ENCODE measurements around the gene HS6ST3.

GRCh38 chr13:96646101-96646500 lies 556.2 kb downstream of the HS6ST3 start:
- TF ChIP-seq EZH2 (IDR thresholded peaks at IDR 0.05; ENCODE audit: insufficient read depth, poor library complexity, severe bottlenecking), result no peak
- no peak for TF ChIP-seq EZH2phosphoT487 (IDR thresholded peaks at IDR 0.05; ENCODE audit: insufficient read depth, low read depth)

Data from GM23248 (cell line).